ENCODE measurements around the gene GSE1. TPM values are rescaled to one million over a fixed set of nuclear protein-coding genes. Genes with fewer than 3 reads are reported as not detected.

Gene GSE1
- total and polyA plus RNA-seq, 9 donors: 32.9 to 212 (median 91.4) TPM

- Histone ChIP-seq H3K4me1 (ENCODE audit: insufficient read depth) (peaks cover 15% of the 10 kb centered on the region), H3K4me3 (no peak overlapping the region), H3K27ac (no peak overlapping the region), H3K36me3 (no peaks in the 10 kb centered on the region), H3K27me3 (no peaks in the 10 kb centered on the region), H3K9me3 (no peaks in the 10 kb centered on the region)
- DNase-seq: no peak
- 96 to 97% (median 96%) methylated on average over 14 of the region's 14 CpGs for WGBS, 3 donors
- TF ChIP-seq POLR2A (IDR thresholded peaks at IDR 0.05): no peak
- TF ChIP-seq EP300 (IDR thresholded peaks at IDR 0.05): no peak
- TF ChIP-seq CTCF (IDR thresholded peaks at IDR 0.05): no peak
- intact Hi-C loops (cut with DNase I): no loop called here
Observed at GRCh38 chr16:85628645-85629044, 15.5 kb downstream of the GSE1 start.

- H3K4me3 ChIP-seq: no peak overlapping the region
- H3K9me3 ChIP-seq: no peaks in the 10 kb centered on the region
- no peaks in the 10 kb centered on the region for H3K36me3 ChIP-seq
- intact Hi-C loops (cut with DNase I): no loop called here
- 97 to 99% (median 98%) methylated on average over 3 to 10 of the region's 10 CpGs for WGBS, 3 donors
- peaks cover 15% of the 10 kb centered on the region for H3K4me1 ChIP-seq (ENCODE audit: insufficient read depth)
- no peak overlapping the region for H3K27ac ChIP-seq
- H3K27me3 ChIP-seq: no peaks in the 10 kb centered on the region
- no peak for DNase-seq
- TF ChIP-seq EP300 (IDR thresholded peaks at IDR 0.05): no peak
- no peak for TF ChIP-seq POLR2A (IDR thresholded peaks at IDR 0.05)
- TF ChIP-seq CTCF (IDR thresholded peaks at IDR 0.05): no peak
Observed at GRCh38 chr16:85629326-85629725, 16.2 kb downstream of the GSE1 start.

GRCh38 chr16:85629853-85630252 lies 16.7 kb downstream of the GSE1 start:
- Histone ChIP-seq H3K27me3 (no peaks in the 10 kb centered on the region), H3K4me3 (no peak overlapping the region), H3K36me3 (no peaks in the 10 kb centered on the region), H3K27ac (no peak overlapping the region), H3K9me3 (no peaks in the 10 kb centered on the region), H3K4me1 (ENCODE audit: insufficient read depth) (peaks cover 15% of the 10 kb centered on the region)
- no peak for DNase-seq
- no peak for TF ChIP-seq EP300 (IDR thresholded peaks at IDR 0.05)
- TF ChIP-seq CTCF (IDR thresholded peaks at IDR 0.05): no peak
- TF ChIP-seq POLR2A (IDR thresholded peaks at IDR 0.05): no peak
- intact Hi-C loops (cut with DNase I): no loop called here
- WGBS, 3 donors: 95 to 100% (median 97%) methylated on average over 5 of the region's 5 CpGs

GRCh38 chr16:85631230-85631629 lies 18.1 kb downstream of the GSE1 start:
- DNase-seq: no peak
- Histone ChIP-seq H3K27me3 (no peaks in the 10 kb centered on the region), H3K4me3 (no peak overlapping the region), H3K9me3 (no peaks in the 10 kb centered on the region), H3K27ac (no peak overlapping the region), H3K36me3 (no peaks in the 10 kb centered on the region), H3K4me1 (ENCODE audit: insufficient read depth) (peaks cover 9% of the 10 kb centered on the region)
- WGBS, 3 donors: 92 to 96% (median 94%) methylated on average over 11 of the region's 11 CpGs
- no peak for TF ChIP-seq CTCF (IDR thresholded peaks at IDR 0.05)
- TF ChIP-seq POLR2A (IDR thresholded peaks at IDR 0.05): no peak
- TF ChIP-seq EP300 (IDR thresholded peaks at IDR 0.05): no peak
- intact Hi-C loops (cut with DNase I): no loop called here
